HEK293 (cell line): Measurements from ENCODE around the gene DCTN4.

Source experiments
- CTCF ChIA-PET: fragments of 350-600 bp; formaldehyde crosslinking; extraction: SDS; loops from one replicate; lab custom pipeline; 2021; ENCODE audit warnings: antibody characterized with exemption; lab: Yijun Ruan, JAX
- POLR2A ChIA-PET: fragments of 300-600 bp; formaldehyde crosslinking; extraction: SDS; loops from one replicate; lab custom pipeline; 2020; ENCODE audit warnings: antibody characterized with exemption, inconsistent platforms; lab: Yijun Ruan, JAX
- H3K27ac ChIP-seq: fragments of 200-500 bp; sonication (Bioruptor generic); 2 replicates; pipeline ENCODE4 v1.5.1; 2014; ENCODE audit warnings: low read depth, low read length, control low read depth, inconsistent platforms; ENCODE audit errors: extremely low read depth
- H3K36me3 ChIP-seq, 2 experiments: fragments of 200-500 bp in 1 of 2; sonication (Bioruptor generic) in 1 of 2; 1 replicate in 1 of 2; 2 replicates in 1 of 2; pipeline ENCODE4 v1.5.1; 2014 to 2017; ENCODE audit warnings: inconsistent platforms in 2 of 2, low read length in 2 of 2; ENCODE audit not compliant: control insufficient read depth in 2 of 2, insufficient read depth in 1 of 2
- H3K4me1 ChIP-seq: fragments of 200-500 bp; sonication (Bioruptor generic); 2 replicates; pipeline ENCODE4 v1.5.1; 2014; ENCODE audit warnings: mild to moderate bottlenecking, low read length, inconsistent platforms; ENCODE audit not compliant: control insufficient read depth, insufficient read depth
- H3K4me3 ChIP-seq: 2 replicates; pipeline ENCODE4 v1.5.1; 2011; ENCODE audit warnings: low read depth, mild to moderate bottlenecking, control low read depth, low read length, moderate library complexity
- H3K9me3 ChIP-seq: fragments of 200-500 bp; sonication (Bioruptor generic); 2 replicates; pipeline ENCODE4 v1.5.1; 2014; ENCODE audit warnings: low read depth, low read length, inconsistent platforms; ENCODE audit not compliant: control insufficient read depth, insufficient read depth
- AEBP2 ChIP-seq: fragments of 450-650 bp; formaldehyde crosslinking; IDR thresholded peaks from 2 replicates; pipeline ENCODE4 v1.5.1; 2016; ENCODE audit warnings: missing biosample characterization, missing genetic modification characterization, borderline replicate concordance
- IKZF3 ChIP-seq: fragments of 450-650 bp; IDR thresholded peaks from 2 replicates; pipeline ENCODE4 v1.5.0; 2018; ENCODE audit warnings: missing biosample characterization, mild to moderate bottlenecking, missing genetic modification characterization, moderate library complexity
- MYNN ChIP-seq: fragments of 450-650 bp; formaldehyde crosslinking; IDR thresholded peaks from 2 replicates; pipeline ENCODE4 v1.5.1; 2016; ENCODE audit warnings: missing biosample characterization, missing genetic modification characterization, borderline replicate concordance
- PRDM10 ChIP-seq: fragments of 450-650 bp; formaldehyde crosslinking; IDR thresholded peaks from 2 replicates; pipeline ENCODE4 v1.5.1; 2016; ENCODE audit warnings: missing biosample characterization, missing genetic modification characterization
- SCRT2 ChIP-seq: fragments of 450-650 bp; formaldehyde crosslinking; IDR thresholded peaks from 2 replicates; pipeline ENCODE4 v1.5.1; 2016; ENCODE audit warnings: missing biosample characterization, missing genetic modification characterization
- SP7 ChIP-seq: fragments of 450-650 bp; formaldehyde crosslinking; IDR thresholded peaks from 2 replicates; pipeline ENCODE4 v1.5.1; 2016; ENCODE audit warnings: missing biosample characterization, missing genetic modification characterization
- ZNF157 ChIP-seq: fragments of 450-650 bp; formaldehyde crosslinking; IDR thresholded peaks from 2 replicates; pipeline ENCODE4 v1.5.1; 2016; ENCODE audit warnings: missing biosample characterization, missing genetic modification characterization
- ZNF19 ChIP-seq: fragments of 450-650 bp; formaldehyde crosslinking; IDR thresholded peaks from 2 replicates; pipeline ENCODE4; 2016; ENCODE audit warnings: missing biosample characterization, missing genetic modification characterization, low read depth
- ZNF416 ChIP-seq: fragments of 450-650 bp; formaldehyde crosslinking; IDR thresholded peaks from 2 replicates; pipeline ENCODE4 v1.5.1; 2016; ENCODE audit warnings: missing biosample characterization, missing genetic modification characterization
- ZNF514 ChIP-seq: fragments of 450-650 bp; formaldehyde crosslinking; IDR thresholded peaks from 2 replicates; pipeline ENCODE4 v1.5.1; 2016; ENCODE audit warnings: missing biosample characterization, missing genetic modification characterization
- ZNF529 ChIP-seq: fragments of 450-650 bp; formaldehyde crosslinking; IDR thresholded peaks from 2 replicates; pipeline ENCODE4 v1.5.1; 2017; ENCODE audit warnings: missing genetic modification characterization, missing biosample characterization; ENCODE audit not compliant: insufficient replicate concordance
- ZNF548 ChIP-seq: fragments of 450-650 bp; formaldehyde crosslinking; IDR thresholded peaks from 2 replicates; pipeline ENCODE4 v1.5.1; 2016; ENCODE audit warnings: missing biosample characterization, missing genetic modification characterization
- ZNF561 ChIP-seq: fragments of 450-650 bp; IDR thresholded peaks from 2 replicates; pipeline ENCODE4 v1.5.1; 2018; ENCODE audit warnings: missing biosample characterization, missing genetic modification characterization, borderline replicate concordance
- ZNF629 ChIP-seq: fragments of 450-650 bp; formaldehyde crosslinking; IDR thresholded peaks from 2 replicates; pipeline ENCODE4 v1.5.1; 2017; ENCODE audit warnings: missing biosample characterization, missing genetic modification characterization
- ZNF660 ChIP-seq: fragments of 450-650 bp; IDR thresholded peaks from 2 replicates; pipeline ENCODE4 v1.5.1; 2018; ENCODE audit warnings: missing biosample characterization, mild to moderate bottlenecking, missing genetic modification characterization
- ZNF692 ChIP-seq: fragments of 450-650 bp; formaldehyde crosslinking; IDR thresholded peaks from 2 replicates; pipeline ENCODE4 v1.5.1; 2016; ENCODE audit warnings: missing biosample characterization, missing genetic modification characterization

The DCTN4 gene

GRCh38 chr5:150777685-150778084 lies 18.9 kb upstream of the DCTN4 start:
- peaks cover 3% of the 10 kb centered on the region for H3K4me1 ChIP-seq
- no peaks in the 10 kb centered on the region for H3K36me3 ChIP-seq
- TF ChIP-seq PRDM10 (tag by site-specific recombination) (peak; percentile 67), ZNF416 (no peak), ZNF692 (tag by site-specific recombination) (peak; percentile 78; the same call in 1 of the 2 replicates)
- TF ChIP-seq, all 188 proteins: peak for 2
- no peak overlapping the region for H3K4me3 ChIP-seq
- H3K27ac ChIP-seq = no peak overlapping the region
- CTCF ChIA-PET = interaction anchor here (0.7 to 3.9 kb wide), 5 partner anchors 13 to 217 kb away, joined by 3 to 27 read pairs (median 4); no protein-coding TSS in a partner anchor
- POLR2A ChIA-PET = interaction anchor here (1.7 to 2.3 kb wide), 3 partner anchors 14 to 135 kb away, joined by 4 to 12 read pairs (median 11); partner anchors contain the start of gene DCTN4
- no peaks in the 10 kb centered on the region for H3K9me3 ChIP-seq

- no peaks in the 10 kb centered on the region for H3K36me3 ChIP-seq
- no peak for TF ChIP-seq ZNF548
- no peak for TF ChIP-seq SP7 (tag by site-specific recombination)
- TF ChIP-seq ZNF157 = no peak
- no peak for TF ChIP-seq ZNF561 (tag by site-specific recombination)
- no peak for TF ChIP-seq SCRT2
- TF ChIP-seq ZNF629 (tag by site-specific recombination) = no peak
- TF ChIP-seq IKZF3 = no peak
- no peak for TF ChIP-seq AEBP2 (tag by site-specific recombination)
- no peak for TF ChIP-seq ZNF529 (tag by site-specific recombination)
- no peak for TF ChIP-seq ZNF514 (tag by site-specific recombination)
- no peak for TF ChIP-seq MYNN
- no peak for TF ChIP-seq ZNF19 (tag by site-specific recombination)
- TF ChIP-seq ZNF660 = no peak
- H3K27ac ChIP-seq = no peak overlapping the region
- H3K4me1 ChIP-seq = no peaks in the 10 kb centered on the region; the same call in 1 of the 2 replicates
- H3K9me3 ChIP-seq = no peaks in the 10 kb centered on the region
- CTCF ChIA-PET = interaction anchor here (1.6 kb wide), 1 partner anchor 10 kb away, joined by 5 read pairs; no protein-coding TSS in a partner anchor
- no peak overlapping the region for H3K4me3 ChIP-seq
- POLR2A ChIA-PET = no interaction called here
Measured at GRCh38 chr5:150774145-150774544, 15.3 kb upstream of the DCTN4 start.
